Activated CD8-positive, alpha-beta memory T cell treated with anti-CD3 and anti-CD28 coated beads, Interleukin-2, amount 50 U/mL, for 48 hours (primary cell): ENCODE measurements around the gene ATP2B2.

Experiments
- DNase-seq: peaks from one replicate; pipeline ENCODE4 v3.0.0-alpha.2; 2020

Gene ATP2B2

DNA sequence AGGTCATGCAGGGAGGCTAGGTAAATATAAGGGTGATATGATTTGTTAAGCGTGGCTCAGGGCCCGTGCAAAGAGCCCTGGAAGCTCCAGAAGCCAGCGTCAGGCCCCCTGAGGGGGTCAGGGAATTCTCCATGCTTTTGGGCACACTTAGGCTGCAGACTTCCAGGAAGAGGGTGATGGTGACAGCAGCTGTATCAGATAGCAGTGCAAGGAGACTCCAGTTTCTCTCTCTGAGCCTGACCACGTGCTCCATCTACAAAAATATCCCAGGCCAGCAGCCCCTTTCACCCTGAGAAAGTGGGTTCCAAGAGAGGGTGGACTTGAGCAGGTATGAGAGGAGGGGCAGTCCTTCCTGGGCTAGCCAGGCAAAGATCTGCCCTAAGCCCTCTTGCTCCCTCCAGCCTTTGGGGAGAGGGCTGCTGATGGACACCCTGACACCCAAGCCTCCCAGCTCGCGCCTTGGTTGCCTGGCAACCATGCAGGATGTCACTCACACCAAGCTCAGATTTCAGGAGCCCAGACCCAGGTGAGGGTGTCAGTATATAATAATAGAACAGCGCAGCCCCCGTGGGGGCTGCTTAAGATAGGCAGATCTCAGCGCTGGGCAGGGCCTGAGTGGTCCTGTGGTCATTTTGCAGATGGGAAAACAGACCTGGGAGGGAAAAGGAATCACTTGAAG lies 35.8 kb downstream of the ATP2B2 start:
- no peak for DNase-seq

- DNase-seq, result no peak
These were observed 36.6 kb downstream of the ATP2B2 start for GRCh38 chr3:10468613-10469354.

DNA sequence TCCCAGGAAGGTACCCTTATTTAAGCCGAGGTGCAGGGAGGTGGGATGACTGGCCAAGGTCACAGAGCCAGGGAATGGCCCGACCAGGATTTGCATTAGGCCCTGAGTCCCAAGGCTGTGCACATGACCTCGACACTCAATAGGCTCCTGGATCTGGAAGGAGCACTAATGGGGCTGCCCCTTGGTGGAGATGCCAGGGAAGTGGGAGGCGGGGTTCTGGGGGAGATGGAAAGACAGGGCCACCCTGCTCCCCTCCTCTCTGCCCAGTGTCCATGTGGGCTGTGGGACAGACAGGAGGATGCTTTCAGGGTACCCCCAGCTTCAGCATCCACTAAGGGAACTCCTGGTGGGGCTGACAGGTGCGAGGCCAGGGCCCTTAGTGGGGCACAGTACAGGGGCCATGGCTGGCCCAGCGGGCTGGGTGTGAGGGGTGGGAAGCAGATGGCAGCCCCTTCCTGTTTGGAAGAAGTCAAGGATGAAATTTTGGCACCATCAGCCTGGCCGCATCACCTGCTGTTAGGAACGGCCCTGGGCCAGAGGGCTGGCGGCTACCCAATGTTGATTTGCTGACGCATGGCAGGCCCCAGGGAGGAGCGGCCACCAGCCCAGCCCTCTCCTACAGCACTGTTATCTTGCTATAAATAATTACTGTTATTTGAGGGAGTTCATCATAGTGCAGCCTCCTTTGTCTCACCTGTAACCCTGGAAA lies 37.3 kb downstream of the ATP2B2 start:
- no peak for DNase-seq

DNA sequence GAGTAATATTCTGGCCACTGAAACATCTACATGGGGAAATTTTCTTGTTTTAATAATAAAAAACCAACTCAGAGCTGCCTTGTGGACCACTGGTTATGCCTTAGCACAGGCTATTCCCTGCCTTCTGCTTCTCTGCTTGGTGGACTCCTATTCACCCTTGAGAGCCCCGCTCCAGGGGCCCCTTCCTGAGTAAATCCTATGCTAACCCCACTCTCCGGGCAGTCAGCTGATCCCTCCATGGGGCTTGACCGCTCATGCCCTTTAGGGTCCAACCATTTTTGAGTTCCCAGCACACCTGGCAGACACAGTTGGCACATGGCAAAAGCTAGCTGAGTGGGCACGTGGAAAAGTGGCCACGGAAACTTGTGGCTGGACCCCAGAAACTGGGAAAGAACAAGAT lies 38.2 kb downstream of the ATP2B2 start:
- DNase-seq, result no peak

- DNase-seq, result no peak
These were observed 39.2 kb downstream of the ATP2B2 start for GRCh38 chr3:10466186-10466585.

GRCh38 chr3:10465161-10465560 lies 40.2 kb downstream of the ATP2B2 start:
- DNase-seq, result no peak

DNA sequence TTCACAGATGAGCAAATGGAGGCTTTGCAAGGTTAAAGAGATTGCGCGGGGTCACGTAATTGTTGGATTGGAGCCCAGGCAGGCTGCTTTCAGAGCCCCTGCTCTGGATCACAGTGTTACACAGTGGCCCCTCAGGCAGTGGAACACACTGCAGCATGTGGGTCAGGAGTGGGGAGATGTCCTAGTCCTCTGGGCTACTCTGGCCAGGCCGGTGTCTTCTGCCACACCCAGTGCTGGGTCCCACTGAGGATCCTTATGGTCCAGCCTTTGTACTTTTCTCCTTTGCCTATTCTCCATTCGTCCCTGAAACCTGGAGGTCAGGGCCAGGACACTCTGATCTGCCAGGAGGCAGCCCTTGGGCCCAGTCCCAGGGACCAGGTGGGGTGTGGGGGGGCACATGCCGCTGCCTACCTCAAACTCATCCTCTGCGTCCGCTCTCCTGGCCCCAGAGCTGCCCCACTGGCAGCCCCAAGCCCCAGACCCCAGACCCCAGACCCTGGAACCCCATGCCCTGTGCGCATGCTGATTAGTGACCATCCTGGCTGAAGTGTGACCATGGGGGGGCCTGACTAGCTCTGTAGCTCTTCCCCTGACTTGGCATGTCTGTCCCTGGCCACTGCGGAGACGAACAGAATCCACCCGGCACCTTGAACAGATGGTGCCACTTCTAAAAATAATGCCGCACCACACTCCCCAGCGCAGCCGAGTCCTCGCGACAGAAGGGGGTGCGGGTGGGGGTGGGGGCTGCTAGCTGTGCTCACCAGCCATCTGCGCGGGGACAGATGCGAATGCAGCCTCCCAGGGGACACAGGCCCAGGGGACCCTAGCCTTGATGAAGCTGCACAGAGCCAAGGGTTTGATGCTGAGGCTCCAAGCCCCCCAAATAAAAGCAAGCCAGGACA lies 41.6 kb downstream of the ATP2B2 start:
- DNase-seq, result no peak

- no peak for DNase-seq
These were observed 42.5 kb downstream of the ATP2B2 start for GRCh38 chr3:10462641-10463532.

GRCh38 chr3:10460951-10461545 lies 44.3 kb downstream of the ATP2B2 start:
- DNase-seq, result no peak

- DNase-seq, result peak; percentile 64
These were observed 45.2 kb downstream of the ATP2B2 start for GRCh38 chr3:10459954-10460754.

DNA sequence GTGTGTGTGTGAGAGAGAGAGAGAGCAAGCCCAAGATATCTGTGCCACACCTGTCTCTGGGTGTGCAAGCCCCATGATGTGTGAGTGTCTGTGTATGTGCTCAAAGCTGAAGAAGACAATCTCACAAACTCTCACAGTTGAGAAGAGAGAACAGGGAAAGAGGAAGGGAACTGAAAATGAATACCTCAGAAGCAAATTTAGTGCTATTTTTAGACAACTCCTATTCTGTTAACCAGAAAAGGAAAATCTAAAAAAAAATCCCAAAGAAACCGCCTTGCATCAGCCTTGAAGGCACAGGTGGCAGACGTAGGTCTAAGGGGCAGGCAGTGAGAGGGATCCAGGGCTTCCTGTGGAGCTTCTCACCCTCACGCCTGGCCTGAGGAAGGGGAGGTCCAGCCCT lies 47.8 kb downstream of the ATP2B2 start:
- no peak for DNase-seq

GRCh38 chr3:10456981-10457380 lies 48.4 kb downstream of the ATP2B2 start:
- no peak for DNase-seq

- DNase-seq, result no peak
These were observed 49.9 kb downstream of the ATP2B2 start for GRCh38 chr3:10455545-10455914.

- DNase-seq, result no peak
These were observed 50.4 kb downstream of the ATP2B2 start for GRCh38 chr3:10454907-10455544.

DNA sequence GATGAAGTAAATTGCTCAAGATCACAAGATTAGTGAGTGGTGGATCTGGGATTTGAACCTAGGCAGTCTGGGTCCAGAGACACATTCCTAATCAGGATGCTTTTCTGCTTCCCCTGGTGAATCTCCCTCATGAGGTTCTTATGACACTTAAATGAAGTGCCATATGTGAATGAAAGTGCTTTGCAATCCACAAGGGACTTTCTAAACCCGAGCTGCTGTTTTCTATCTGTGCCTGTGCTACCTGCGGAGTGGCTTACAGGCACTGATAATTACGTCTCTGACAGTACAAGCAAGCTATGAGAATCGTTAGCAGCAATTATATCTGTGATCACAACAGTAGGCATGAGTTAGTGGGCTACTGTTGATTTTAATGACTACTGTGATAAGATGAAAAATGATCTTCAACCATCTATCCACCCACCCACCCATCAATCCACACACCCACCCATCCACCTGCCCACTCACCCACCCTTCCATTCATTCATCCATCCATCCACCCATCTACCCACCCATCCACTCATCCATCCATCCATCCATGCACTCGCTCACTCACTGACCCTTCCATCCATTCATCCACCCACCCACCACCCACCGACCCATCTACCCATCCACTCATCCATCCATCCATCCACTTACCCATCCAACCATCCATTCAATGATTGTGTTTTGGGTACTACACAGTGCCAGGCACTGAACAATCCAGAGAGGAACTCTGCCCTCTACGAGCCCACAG lies 51.8 kb downstream of the ATP2B2 start:
- no peak for DNase-seq

GRCh38 chr3:10450494-10451440 lies 54.6 kb downstream of the ATP2B2 start:
- DNase-seq, result no peak

- DNase-seq, result no peak
These were observed 56.0 kb downstream of the ATP2B2 start for GRCh38 chr3:10449436-10449835.

GRCh38 chr3:10448544-10448943 lies 56.8 kb downstream of the ATP2B2 start:
- no peak for DNase-seq
